BJ (cell line): Measurements from ENCODE around the gene KIF17. TPM values are rescaled to one million over a fixed set of nuclear protein-coding genes. Genes with fewer than 3 reads are reported as not detected.

Source experiments
- CTCF ChIA-PET: fragments of 350-600 bp; formaldehyde crosslinking; extraction: SDS; loops from one replicate; lab custom pipeline; 2021; ENCODE audit warnings: antibody characterized with exemption, inconsistent platforms; lab: Yijun Ruan, JAX
- POLR2A ChIA-PET: fragments of 300-600 bp; sonication (Branson Sonifier 250); formaldehyde crosslinking; extraction: SDS; loops from one replicate; lab custom pipeline; 2021; ENCODE audit warnings: antibody characterized with exemption; lab: Charles Lee
- DNase-seq: peaks from one replicate; pipeline ENCODE4 v3.0.0-alpha.2; 2011; ENCODE audit warnings: low read depth
- H3K27me3 ChIP-seq: 2 replicates; pipeline ENCODE4 v1.6.0; 2011; ENCODE audit warnings: low read length; ENCODE audit not compliant: control insufficient read depth, insufficient read depth
- H3K36me3 ChIP-seq: 2 replicates; pipeline ENCODE4 v1.5.1; 2011; ENCODE audit warnings: low read length; ENCODE audit not compliant: control insufficient read depth, insufficient read depth
- H3K4me3 ChIP-seq: 2 replicates; pipeline ENCODE4 v1.5.1; 2011; ENCODE audit warnings: low read depth, mild to moderate bottlenecking, control low read depth, low read length
- CTCF ChIP-seq: IDR thresholded peaks from 2 replicates; pipeline ENCODE4 v1.5.1; 2011; ENCODE audit warnings: low read depth, mild to moderate bottlenecking, control low read depth, inconsistent platforms, low read length, moderate library complexity; ENCODE audit not compliant: insufficient read depth
- polyA plus RNA-seq: library from polyadenylated mRNA; depleted of rRNA; stranded (reverse); fragments of >200 nt; gene quantifications from 2 replicates; pipeline ENCODE4 v1.2.3, GENCODE V29; 2011

KIF17 gene
- polyA plus RNA-seq, 1 experiment, result 3.7 TPM

GRCh38 chr1:20710469-20711284 lies 7.1 kb downstream of the KIF17 start:
- DNase-seq, result no peak
- POLR2A ChIA-PET, result no interaction called here
- no peak for TF ChIP-seq CTCF
- no peak overlapping the region for H3K4me3 ChIP-seq
- H3K36me3 ChIP-seq, result no peaks in the 10 kb centered on the region
- no peaks in the 10 kb centered on the region for H3K27me3 ChIP-seq
- CTCF ChIA-PET, result interaction anchor here (1.3 kb wide), 1 partner anchor 485 kb away, joined by 3 read pairs; no protein-coding TSS in a partner anchor

- ChIA-PET CTCF (interaction anchor here (1.3 kb wide), 1 partner anchor 485 kb away, joined by 3 read pairs; no protein-coding TSS in a partner anchor), POLR2A (no interaction called here)
- Histone ChIP-seq H3K4me3 (no peak overlapping the region), H3K27me3 (no peaks in the 10 kb centered on the region), H3K36me3 (no peaks in the 10 kb centered on the region; the same call in 1 of the 2 replicates)
- DNase-seq, result no peak
- no peak for TF ChIP-seq CTCF
Observed at GRCh38 chr1:20709868-20710267, 7.9 kb downstream of the KIF17 start.

- TF ChIP-seq CTCF, result no peak
- H3K36me3 ChIP-seq, result no peaks in the 10 kb centered on the region; the same call in 1 of the 2 replicates
- no peak overlapping the region for H3K4me3 ChIP-seq
- no peak for DNase-seq
- H3K27me3 ChIP-seq, result no peaks in the 10 kb centered on the region
- ChIA-PET CTCF (interaction anchor here (1.6 to 4.2 kb wide), 2 partner anchors 9 to 12 kb away, joined by 7 to 13 read pairs; no protein-coding TSS in a partner anchor), POLR2A (no interaction called here)
Observed at GRCh38 chr1:20708891-20709290, 8.9 kb downstream of the KIF17 start.

GRCh38 chr1:20708057-20708456 lies 9.8 kb downstream of the KIF17 start:
- H3K4me3 ChIP-seq, result no peak overlapping the region
- H3K36me3 ChIP-seq, result no peaks in the 10 kb centered on the region; the same call in 1 of the 2 replicates
- ChIA-PET POLR2A (interaction anchor here (0.6 kb wide), 1 partner anchor 463 kb away, joined by 4 read pairs; no protein-coding TSS in a partner anchor), CTCF (interaction anchor here (1.6 to 4.2 kb wide), 2 partner anchors 9 to 11 kb away, joined by 7 to 13 read pairs; no protein-coding TSS in a partner anchor)
- no peaks in the 10 kb centered on the region for H3K27me3 ChIP-seq
- no peak for TF ChIP-seq CTCF
- no peak for DNase-seq

GRCh38 chr1:20706841-20707240 lies 11.0 kb downstream of the KIF17 start:
- no peak for DNase-seq
- POLR2A ChIA-PET, result no interaction called here
- no peaks in the 10 kb centered on the region for H3K27me3 ChIP-seq
- CTCF ChIA-PET, result interaction anchor here (4.2 kb wide), 1 partner anchor 10 kb away, joined by 13 read pairs; no protein-coding TSS in a partner anchor
- no peaks in the 10 kb centered on the region; the same call in 1 of the 2 replicates for H3K36me3 ChIP-seq
- no peak for TF ChIP-seq CTCF
- H3K4me3 ChIP-seq, result no peak overlapping the region
